Fibroblast of the aortic adventitia (primary cell): Measurements from ENCODE around the gene RAB40C. TPM values are rescaled to one million over a fixed set of nuclear protein-coding genes. Genes with fewer than 3 reads are reported as not detected.

ENCODE experiments used
- DNase-seq: peaks from one replicate; pipeline ENCODE4 v3.0.0-alpha.2; 2010; ENCODE audit warnings: low read depth
- H3K4me3 ChIP-seq: 2 replicates; pipeline ENCODE4 v1.5.1; 2011; ENCODE audit warnings: low read depth, mild to moderate bottlenecking, control low read depth, low read length, moderate library complexity
- total RNA-seq: library from RNA; depleted of rRNA; stranded (reverse); fragments of >200 nt; gene quantifications from 2 replicates; pipeline ENCODE4 v1.2.3, GENCODE V29; 2012; ENCODE audit warnings: low replicate concordance
- TF ChIP-seq, protein P1 (sequence below): IDR thresholded peaks from 2 replicates; pipeline ENCODE4 v1.5.1; 2011; ENCODE audit warnings: mild to moderate bottlenecking, low read length, control low read depth, inconsistent platforms; ENCODE audit not compliant: insufficient read depth

The RAB40C gene
- total RNA-seq, 1 donor, result 12.0 TPM

DNA sequence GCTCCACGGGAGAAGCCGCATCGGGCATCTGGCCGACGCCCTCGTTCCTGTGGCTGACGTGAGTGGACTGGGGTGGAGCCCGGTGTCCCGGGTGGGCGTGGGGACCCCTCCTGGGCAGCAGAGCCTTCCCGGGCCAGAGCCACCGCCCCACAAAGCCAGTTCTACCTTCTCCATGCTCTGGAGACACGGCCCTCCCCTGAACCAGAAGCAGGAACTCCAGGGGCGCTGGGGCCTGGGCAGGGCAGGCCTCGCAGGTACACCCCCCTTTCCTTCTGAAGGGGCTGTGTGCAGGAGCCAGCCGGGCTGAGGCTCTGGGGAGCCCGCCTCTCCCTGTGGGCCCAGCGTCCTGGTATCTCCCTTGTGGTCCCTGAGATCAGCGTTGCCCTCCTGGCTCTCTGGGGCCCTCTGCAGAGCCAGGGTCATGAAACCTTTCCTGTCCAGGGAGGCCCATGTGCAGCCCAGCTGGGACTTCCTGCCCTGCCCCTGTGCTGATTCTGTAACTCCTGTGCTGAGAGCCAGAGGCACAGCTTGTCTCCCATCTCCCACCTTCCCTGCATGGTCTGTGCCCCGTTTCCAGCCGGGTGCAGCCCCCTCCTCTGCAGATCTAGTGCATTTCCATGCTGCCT is 13.6 kb upstream of the RAB40C start:
- TF ChIP-seq, protein P1, sequence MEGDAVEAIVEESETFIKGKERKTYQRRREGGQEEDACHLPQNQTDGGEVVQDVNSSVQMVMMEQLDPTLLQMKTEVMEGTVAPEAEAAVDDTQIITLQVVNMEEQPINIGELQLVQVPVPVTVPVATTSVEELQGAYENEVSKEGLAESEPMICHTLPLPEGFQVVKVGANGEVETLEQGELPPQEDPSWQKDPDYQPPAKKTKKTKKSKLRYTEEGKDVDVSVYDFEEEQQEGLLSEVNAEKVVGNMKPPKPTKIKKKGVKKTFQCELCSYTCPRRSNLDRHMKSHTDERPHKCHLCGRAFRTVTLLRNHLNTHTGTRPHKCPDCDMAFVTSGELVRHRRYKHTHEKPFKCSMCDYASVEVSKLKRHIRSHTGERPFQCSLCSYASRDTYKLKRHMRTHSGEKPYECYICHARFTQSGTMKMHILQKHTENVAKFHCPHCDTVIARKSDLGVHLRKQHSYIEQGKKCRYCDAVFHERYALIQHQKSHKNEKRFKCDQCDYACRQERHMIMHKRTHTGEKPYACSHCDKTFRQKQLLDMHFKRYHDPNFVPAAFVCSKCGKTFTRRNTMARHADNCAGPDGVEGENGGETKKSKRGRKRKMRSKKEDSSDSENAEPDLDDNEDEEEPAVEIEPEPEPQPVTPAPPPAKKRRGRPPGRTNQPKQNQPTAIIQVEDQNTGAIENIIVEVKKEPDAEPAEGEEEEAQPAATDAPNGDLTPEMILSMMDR, result no peak
- no peak for DNase-seq

DNA sequence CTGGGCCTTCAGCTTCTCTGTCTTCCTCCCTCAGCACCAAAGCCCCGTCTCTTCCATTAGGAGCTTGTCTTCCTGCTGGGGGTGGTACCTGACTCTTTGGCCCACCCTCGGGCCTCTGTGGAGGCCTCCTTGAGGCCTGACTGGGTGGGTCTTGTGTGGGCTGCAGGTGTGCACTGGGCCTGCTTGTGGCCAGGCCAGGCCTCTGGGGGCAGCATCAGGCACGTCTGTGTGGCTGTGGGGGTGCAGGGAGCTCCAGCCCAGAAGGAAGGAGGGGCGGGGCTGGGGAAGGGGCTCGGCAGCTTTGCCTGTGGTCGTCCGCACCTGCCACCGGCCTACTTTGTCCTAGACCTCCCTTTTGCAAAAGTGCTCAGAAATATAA is 13.1 kb upstream of the RAB40C start:
- no peak for DNase-seq
- H3K4me3 ChIP-seq, result no peak overlapping the region
- TF ChIP-seq, protein P1, result no peak

More for the DNA sequence above, 13.6 kb upstream of the RAB40C start:
- no peak overlapping the region for H3K4me3 ChIP-seq

DNA sequence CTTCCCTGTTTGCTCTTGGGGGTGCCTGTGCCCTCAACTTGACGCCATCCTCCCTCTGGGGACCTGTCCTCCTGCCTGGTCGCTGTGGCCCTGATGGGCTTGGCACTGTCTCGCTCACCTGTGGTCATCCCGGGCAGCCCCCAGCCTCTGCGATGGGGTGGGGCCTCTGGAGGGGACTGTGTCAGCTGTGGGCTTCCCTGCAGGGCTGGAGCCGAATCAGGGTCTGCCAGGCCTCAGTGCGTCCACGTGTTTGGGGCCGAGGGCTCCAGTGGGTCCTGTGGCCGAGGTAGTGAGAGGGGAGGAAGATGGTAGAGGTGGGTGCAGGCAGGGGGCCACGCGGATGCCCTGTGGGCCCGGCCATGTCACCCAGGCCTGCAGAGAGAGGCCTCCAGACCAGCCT is 12.1 kb upstream of the RAB40C start:
- TF ChIP-seq, protein P1, result no peak
- DNase-seq, result no peak

DNA sequence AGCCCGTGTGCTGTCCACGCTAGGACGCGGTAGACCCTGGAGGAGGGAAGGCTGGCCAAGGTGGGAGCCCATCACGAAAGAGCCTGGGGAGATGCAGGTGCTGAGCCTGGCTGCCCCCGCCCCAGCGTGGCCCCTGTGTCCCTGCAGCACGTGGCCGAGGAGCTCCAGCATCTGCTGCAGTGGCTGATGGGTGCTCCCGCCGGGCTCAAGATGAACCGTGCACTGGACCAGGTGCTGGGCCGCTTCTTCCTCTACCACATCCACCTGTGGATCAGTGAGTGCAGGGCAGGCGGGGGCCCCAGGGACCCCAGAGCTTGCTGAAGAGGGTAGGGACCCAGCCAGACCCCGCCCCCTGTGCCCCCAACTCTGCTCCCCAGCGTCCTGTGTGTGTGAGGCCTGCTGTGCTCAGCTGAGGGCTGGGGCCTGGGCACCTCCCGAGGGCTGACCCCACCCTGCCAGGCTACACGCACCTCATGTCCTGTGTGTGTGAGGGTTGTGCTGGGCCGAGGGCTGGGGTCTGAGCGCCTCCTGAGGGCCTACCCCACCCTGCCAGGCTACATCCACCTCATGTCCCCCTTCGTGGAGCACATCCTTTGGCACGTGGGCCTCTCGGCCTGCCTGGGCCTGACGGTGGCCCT is 11.5 kb upstream of the RAB40C start:
- H3K4me3 ChIP-seq, result no peak overlapping the region
- no peak for DNase-seq
- TF ChIP-seq, protein P1, result no peak

More for the DNA sequence above, 12.1 kb upstream of the RAB40C start:
- no peak overlapping the region for H3K4me3 ChIP-seq

DNA sequence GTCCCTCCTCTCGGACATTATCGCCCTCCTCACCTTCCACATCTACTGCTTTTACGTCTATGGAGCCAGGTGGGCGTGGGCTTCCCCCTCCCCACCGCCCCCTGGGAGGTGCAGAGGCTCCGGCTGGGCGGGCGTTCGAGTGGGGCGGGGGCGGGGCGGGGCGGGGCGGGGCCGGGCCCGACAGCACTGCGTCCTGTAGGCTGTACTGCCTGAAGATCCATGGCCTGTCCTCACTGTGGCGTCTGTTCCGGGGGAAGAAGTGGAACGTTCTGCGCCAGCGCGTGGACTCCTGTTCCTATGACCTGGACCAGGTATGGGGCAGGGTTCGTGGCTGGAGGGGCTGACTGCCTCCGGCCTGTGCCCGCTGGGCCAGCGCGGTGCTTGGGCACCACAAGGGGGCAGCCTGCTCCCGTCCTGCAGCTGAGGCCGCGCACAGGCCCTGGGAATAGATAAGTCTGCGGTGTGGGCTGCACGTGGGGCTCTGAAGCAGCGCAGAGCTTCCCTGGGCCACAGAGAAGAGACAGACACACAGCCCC is 10.9 kb upstream of the RAB40C start:
- no peak overlapping the region for H3K4me3 ChIP-seq
- DNase-seq, result peak; percentile 72
- TF ChIP-seq, protein P1, result peak; percentile 88

DNA sequence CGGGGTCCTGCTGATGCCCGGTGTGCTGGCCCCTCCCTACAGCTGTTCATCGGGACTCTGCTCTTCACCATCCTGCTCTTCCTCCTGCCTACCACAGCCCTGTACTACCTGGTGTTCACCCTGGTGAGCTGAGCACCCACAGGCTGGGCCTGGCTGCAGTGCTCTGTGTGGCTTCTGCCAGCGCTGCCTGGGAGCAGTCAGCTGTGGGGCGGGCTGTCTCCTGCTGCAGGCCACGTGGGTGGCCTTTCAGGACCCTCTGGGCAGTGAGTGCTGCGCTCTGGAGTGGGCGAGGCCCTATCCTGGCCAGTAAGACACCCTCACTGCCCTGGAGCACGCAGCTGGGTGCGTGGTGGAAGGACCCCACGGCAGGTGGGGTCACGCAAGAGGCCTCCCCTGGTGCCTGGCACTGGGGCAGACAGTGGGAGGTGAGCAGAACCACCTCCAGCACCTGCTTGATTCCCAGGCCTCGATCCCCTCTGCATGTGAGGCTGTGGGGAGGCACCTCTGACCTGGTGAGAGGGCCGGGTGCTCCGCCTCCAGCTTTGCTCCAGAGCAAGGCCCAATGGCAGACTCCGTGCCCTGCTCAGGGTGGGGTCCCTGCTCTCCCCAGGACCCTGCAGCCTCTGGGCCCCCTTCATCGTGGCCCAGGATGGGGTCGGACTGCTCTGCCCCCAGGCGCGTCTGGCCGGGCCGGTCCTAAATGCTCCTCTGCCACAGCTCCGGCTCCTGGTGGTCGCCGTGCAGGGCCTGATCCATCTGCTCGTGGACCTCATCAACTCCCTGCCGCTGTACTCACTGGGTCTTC is 9.5 kb upstream of the RAB40C start:
- DNase-seq, result no peak
- H3K4me3 ChIP-seq, result no peak overlapping the region
- TF ChIP-seq, protein P1, result no peak
